ENCODE results near the gene CERS6. TPM values are rescaled to one million over a fixed set of nuclear protein-coding genes. Genes with fewer than 3 reads are reported as not detected.

CERS6 gene
- total and polyA plus RNA-seq, 2 of the 8 experiments (the other 6 are each of a cell fraction or from before 2014, with no cell fraction given): 6.8 to 28.2 TPM

DNA sequence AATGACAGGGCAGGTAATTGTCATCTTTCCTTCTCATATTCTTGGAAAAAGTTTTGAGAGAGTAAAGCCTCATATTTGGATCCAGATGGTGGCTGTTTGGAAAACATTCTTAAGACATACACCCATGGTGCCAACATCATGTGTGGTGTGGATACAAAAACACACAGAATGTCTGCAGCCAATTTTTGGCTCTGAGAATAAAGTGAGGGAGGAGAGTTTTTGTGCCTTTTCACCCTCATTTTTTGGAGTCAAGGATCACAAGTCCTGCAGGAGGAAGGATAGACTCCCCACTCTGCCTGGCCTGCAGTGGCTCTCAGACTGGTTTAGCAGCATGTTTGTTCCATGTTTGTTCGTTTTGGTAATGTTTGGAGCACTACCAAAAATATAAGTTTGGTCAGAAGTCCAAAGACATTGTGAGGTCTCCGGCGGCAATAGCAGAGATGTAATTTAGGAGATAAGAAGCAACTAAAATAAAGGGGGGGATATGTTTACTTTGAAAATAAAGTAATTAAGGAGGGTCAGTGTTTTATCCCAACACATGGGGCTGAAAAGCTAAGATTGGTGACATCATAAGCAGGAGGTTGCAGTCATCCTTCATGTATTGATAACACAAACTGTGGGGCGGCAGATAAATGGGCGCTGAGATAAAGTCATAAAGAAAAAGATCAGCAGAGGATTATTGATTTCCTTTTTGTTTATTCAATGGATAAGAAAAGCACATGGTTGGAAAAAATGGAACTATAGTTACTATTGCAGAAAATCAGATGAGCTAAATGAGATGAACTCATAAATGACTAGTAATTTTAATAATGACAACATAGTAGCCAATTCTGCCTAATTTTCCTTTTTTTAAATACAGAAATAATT is 347.0 kb downstream of the CERS6 start:
- Histone ChIP-seq H3K4me2 (ENCODE audit: insufficient read depth in 1 of 2, low read depth in 2 of 2, low read length in 2 of 2) (no peak overlapping the region), H2AK5ac (ENCODE audit: low read depth, low read length) (no peak overlapping the region), H3K36me3 (ENCODE audit: control insufficient read depth in 2 of 4, insufficient read depth in 4 of 4, low read length in 3 of 4) (no peaks in the 10 kb centered on the region), H3K27ac (ENCODE audit: low read depth, low read length) (no peak overlapping the region), H3K23me2 (ENCODE audit: low read depth, low read length) (no peaks in the 10 kb centered on the region), H3K79me1 (ENCODE audit: low read depth, low read length) (no peaks in the 10 kb centered on the region), H2BK12ac (ENCODE audit: low read depth, low read length) (no peak overlapping the region; the same call in 1 of the 2 replicates), H4K5ac (ENCODE audit: insufficient read length, low read depth, low read length) (no peak overlapping the region), H3K4ac (replicated peaks; ENCODE audit: insufficient read length, low read depth, low read length) (no peak overlapping the region), H3K4me1 (replicated peaks in 1 of 4; ENCODE audit: control insufficient read depth in 3 of 4, insufficient read depth in 4 of 4, low read length in 3 of 4) (peaks cover 4 to 22% (median 15%) of the 10 kb centered on the region in 4 experiments; a peak in 5 of 7 replicates), H3K9me3 (ENCODE audit: insufficient read depth in 2 of 2, low read depth in 1 of 2, low read length in 1 of 2) (no peaks in the 10 kb centered on the region), H4K20me1 (replicated peaks in 1 of 2; ENCODE audit: control insufficient read depth in 1 of 2, insufficient read depth in 2 of 2, low read length in 2 of 2) (no peaks in the 10 kb centered on the region), H3K23ac (ENCODE audit: insufficient read length) (no peak overlapping the region), H2BK20ac (ENCODE audit: low read length) (no peak overlapping the region), H4K8ac (ENCODE audit: extremely low read depth, insufficient read depth, low read length) (no peak overlapping the region), H2BK5ac (ENCODE audit: low read depth, low read length) (no peak overlapping the region), H3K4me3 (ENCODE audit: extremely low read depth in 1 of 4, insufficient read depth in 2 of 4, low read depth in 3 of 4, low read length in 4 of 4) (no peak overlapping the region), H3K14ac (ENCODE audit: insufficient read length) (no peak overlapping the region), H2AFZ (ENCODE audit: low read length) (no peak overlapping the region), H2BK120ac (replicated peaks; ENCODE audit: low read depth, low read length) (peak overlapping the region; percentile 41), H3K9ac (replicated peaks in 1 of 4; ENCODE audit: extremely low read depth in 1 of 4, low read depth in 3 of 4, low read length in 3 of 4) (no peak overlapping the region), H4K91ac (replicated peaks; ENCODE audit: insufficient read length, low read length) (no peak overlapping the region), H3K79me2 (ENCODE audit: control insufficient read depth in 1 of 2, insufficient read depth in 2 of 2, low read length in 2 of 2) (no peaks in the 10 kb centered on the region), H3K56ac (replicated peaks; ENCODE audit: insufficient read length, low read depth, low read length) (no peak overlapping the region), H3K27me3 (replicated peaks in 1 of 4; ENCODE audit: control insufficient read depth in 3 of 4, extremely low read depth in 1 of 4, insufficient read depth in 3 of 4, low read length in 3 of 4) (no peaks in the 10 kb centered on the region), H2BK15ac (ENCODE audit: low read length) (no peak overlapping the region), H3K18ac (ENCODE audit: extremely low read depth, low read length) (0 out of 2 replicates have a peak overlapping the region, but pooled peaks have one; percentile 26)
- no peak for TF ChIP-seq CHD1 (IDR thresholded peaks at IDR 0.05; ENCODE audit: low read depth, low read length)
- TF ChIP-seq, protein P1, sequence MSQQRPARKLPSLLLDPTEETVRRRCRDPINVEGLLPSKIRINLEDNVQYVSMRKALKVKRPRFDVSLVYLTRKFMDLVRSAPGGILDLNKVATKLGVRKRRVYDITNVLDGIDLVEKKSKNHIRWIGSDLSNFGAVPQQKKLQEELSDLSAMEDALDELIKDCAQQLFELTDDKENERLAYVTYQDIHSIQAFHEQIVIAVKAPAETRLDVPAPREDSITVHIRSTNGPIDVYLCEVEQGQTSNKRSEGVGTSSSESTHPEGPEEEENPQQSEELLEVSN (IDR thresholded peaks at IDR 0.05): no peak
- DNase-seq (ENCODE audit: low read depth in 1 of 2, low spot score in 2 of 2) (no peak), FAIRE-seq (no peak)
- CTCF ChIA-PET (ENCODE audit: partially characterized antibody): interaction anchor here (0.9 to 2.0 kb wide), 3 partner anchors 15 to 128 kb away, joined by 3 to 5 read pairs (median 3); no protein-coding TSS in a partner anchor
- POLR2A ChIA-PET (ENCODE audit: partially characterized antibody): no interaction called here
- 95% methylated on average over 5 of the region's 5 CpGs; no CpG with 5 or more reads in 1 of the 2 experiments for WGBS, 2 experiments (ENCODE audit: extremely low coverage in 1 of 2, insufficient coverage in 1 of 2, insufficient read length in 1 of 2, insufficient replicate concordance in 2 of 2, low coverage in 1 of 2, low lambda C conversion rate in 2 of 2, missing lambda C conversion rate in 1 of 2)
